ENCODE measurements around the gene MYO10. TPM values are rescaled to one million over a fixed set of nuclear protein-coding genes. Genes with fewer than 3 reads are reported as not detected.

The MYO10 gene
- total RNA-seq, 1 experiment from 2014 or later: 89.8 TPM

DNA sequence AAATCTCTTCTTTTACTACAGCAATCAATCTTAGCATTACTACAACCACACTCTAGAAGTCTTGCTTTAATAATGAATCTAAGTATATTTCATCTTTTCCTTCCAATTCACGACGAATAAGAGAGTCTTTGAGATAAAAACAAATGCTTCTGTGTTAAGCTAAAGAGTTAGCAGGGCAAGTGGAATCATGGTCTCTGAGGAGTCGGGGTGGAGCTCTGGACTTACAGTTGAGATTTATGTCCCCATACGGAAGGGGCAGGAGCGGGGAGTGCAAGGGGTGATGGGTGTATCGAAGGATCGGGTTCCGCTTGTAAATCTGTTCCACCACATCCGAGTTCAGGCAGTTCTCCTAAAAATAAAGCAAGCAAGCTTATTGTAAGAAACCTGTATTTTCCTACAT, 260.3 kb downstream of the MYO10 start:
- peaks cover 86% of the 10 kb centered on the region for H3K36me3 Mint-ChIP-seq
- H3K9me3 Mint-ChIP-seq: no peaks in the 10 kb centered on the region
- ATAC-seq (no peak), DNase-seq (ENCODE audit: low spot score) (no peak)
- no peaks in the 10 kb centered on the region for H3K27me3 Mint-ChIP-seq (ENCODE audit: low read depth)
- no peak overlapping the region for H3K4me3 Mint-ChIP-seq
- ChIA-PET CTCF (interaction anchor here (1.1 kb wide), 1 partner anchor 15 kb away, joined by 3 read pairs; no protein-coding TSS in a partner anchor), POLR2A (no interaction called here)
- peak overlapping the region; percentile 43; the same call in 1 of the 2 replicates for H3K27ac Mint-ChIP-seq
- no peak for TF ChIP-seq FOXJ3 (CRISPR knock-in tag; IDR thresholded peaks at IDR 0.05; ENCODE audit: borderline replicate concordance)
- TF ChIP-seq, protein P1, sequence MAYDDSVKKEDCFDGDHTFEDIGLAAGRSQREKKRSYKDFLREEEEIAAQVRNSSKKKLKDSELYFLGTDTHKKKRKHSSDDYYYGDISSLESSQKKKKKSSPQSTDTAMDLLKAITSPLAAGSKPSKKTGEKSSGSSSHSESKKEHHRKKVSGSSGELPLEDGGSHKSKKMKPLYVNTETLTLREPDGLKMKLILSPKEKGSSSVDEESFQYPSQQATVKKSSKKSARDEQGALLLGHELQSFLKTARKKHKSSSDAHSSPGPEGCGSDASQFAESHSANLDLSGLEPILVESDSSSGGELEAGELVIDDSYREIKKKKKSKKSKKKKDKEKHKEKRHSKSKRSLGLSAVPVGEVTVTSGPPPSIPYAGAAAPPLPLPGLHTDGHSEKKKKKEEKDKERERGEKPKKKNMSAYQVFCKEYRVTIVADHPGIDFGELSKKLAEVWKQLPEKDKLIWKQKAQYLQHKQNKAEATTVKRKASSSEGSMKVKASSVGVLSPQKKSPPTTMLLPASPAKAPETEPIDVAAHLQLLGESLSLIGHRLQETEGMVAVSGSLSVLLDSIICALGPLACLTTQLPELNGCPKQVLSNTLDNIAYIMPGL (CRISPR knock-in tag; IDR thresholded peaks at IDR 0.05): no peak
- no peak for TF ChIP-seq ZNF671 (CRISPR knock-in tag; IDR thresholded peaks at IDR 0.05)
- no peak for TF ChIP-seq JUN (CRISPR knock-in tag; IDR thresholded peaks at IDR 0.05)
- TF ChIP-seq, protein P2, sequence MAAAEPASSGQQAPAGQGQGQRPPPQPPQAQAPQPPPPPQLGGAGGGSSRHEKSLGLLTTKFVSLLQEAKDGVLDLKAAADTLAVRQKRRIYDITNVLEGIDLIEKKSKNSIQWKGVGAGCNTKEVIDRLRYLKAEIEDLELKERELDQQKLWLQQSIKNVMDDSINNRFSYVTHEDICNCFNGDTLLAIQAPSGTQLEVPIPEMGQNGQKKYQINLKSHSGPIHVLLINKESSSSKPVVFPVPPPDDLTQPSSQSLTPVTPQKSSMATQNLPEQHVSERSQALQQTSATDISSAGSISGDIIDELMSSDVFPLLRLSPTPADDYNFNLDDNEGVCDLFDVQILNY (CRISPR knock-in tag; IDR thresholded peaks at IDR 0.05): no peak
- no peak for TF ChIP-seq EMX1 (CRISPR knock-in tag; IDR thresholded peaks at IDR 0.05)
- TF ChIP-seq, protein P3, sequence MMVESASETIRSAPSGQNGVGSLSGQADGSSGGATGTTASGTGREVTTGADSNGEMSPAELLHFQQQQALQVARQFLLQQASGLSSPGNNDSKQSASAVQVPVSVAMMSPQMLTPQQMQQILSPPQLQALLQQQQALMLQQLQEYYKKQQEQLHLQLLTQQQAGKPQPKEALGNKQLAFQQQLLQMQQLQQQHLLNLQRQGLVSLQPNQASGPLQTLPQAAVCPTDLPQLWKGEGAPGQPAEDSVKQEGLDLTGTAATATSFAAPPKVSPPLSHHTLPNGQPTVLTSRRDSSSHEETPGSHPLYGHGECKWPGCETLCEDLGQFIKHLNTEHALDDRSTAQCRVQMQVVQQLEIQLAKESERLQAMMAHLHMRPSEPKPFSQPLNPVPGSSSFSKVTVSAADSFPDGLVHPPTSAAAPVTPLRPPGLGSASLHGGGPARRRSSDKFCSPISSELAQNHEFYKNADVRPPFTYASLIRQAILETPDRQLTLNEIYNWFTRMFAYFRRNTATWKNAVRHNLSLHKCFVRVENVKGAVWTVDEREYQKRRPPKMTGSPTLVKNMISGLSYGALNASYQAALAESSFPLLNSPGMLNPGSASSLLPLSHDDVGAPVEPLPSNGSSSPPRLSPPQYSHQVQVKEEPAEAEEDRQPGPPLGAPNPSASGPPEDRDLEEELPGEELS (CRISPR knock-in tag; IDR thresholded peaks at IDR 0.05): no peak
- TF ChIP-seq ELF4 (CRISPR knock-in tag; IDR thresholded peaks at IDR 0.05; ENCODE audit: low read depth): no peak
- no peak for TF ChIP-seq ZNF317 (CRISPR knock-in tag; IDR thresholded peaks at IDR 0.05; ENCODE audit: borderline replicate concordance, low read depth)
- no peak for TF ChIP-seq NR3C1 (CRISPR knock-in tag; conservative IDR thresholded peaks at IDR 0.05; ENCODE audit: low read depth)
- no peak for TF ChIP-seq CBFB (CRISPR knock-in tag; IDR thresholded peaks at IDR 0.05; ENCODE audit: low read depth)
- no peak for TF ChIP-seq HMGA2 (CRISPR knock-in tag; IDR thresholded peaks at IDR 0.05)
- H3K4me1 Mint-ChIP-seq: no peaks in the 10 kb centered on the region

DNA sequence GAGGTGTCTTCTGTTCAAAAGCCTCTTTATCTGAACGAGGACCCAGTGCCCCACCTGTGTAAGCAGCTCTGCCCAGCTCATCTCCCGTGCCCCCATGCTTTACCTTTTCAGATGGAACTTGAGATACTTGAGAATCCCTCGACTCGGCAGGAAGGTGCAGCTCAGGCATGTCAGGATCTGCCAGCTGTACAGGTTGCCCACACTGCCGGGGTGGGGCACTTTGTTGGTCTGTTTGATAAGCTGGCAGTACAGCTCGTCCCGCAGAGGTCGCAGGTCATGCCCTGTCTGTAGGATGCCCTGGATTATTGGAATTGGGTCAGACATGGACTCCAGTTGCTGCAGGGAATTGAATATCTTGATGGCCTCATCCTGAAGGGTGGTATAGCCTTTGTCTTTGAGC, 261.3 kb downstream of the MYO10 start:
- Mint-ChIP-seq H3K4me3 (no peak overlapping the region), H3K36me3 (peaks cover 86% of the 10 kb centered on the region), H3K4me1 (no peaks in the 10 kb centered on the region), H3K27me3 (ENCODE audit: low read depth) (no peaks in the 10 kb centered on the region), H3K9me3 (no peaks in the 10 kb centered on the region), H3K27ac (peak overlapping the region; percentile 18; the same call in 1 of the 2 replicates)
- TF ChIP-seq, protein P4, sequence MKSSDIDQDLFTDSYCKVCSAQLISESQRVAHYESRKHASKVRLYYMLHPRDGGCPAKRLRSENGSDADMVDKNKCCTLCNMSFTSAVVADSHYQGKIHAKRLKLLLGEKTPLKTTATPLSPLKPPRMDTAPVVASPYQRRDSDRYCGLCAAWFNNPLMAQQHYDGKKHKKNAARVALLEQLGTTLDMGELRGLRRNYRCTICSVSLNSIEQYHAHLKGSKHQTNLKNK (CRISPR knock-in tag; IDR thresholded peaks at IDR 0.05): no peak
- TF ChIP-seq ZNF219 (CRISPR knock-in tag; IDR thresholded peaks at IDR 0.05; ENCODE audit: borderline replicate concordance) (no peak), TEAD4 (CRISPR knock-in tag; IDR thresholded peaks at IDR 0.05) (no peak)
- DNase-seq (ENCODE audit: low spot score) (no peak), ATAC-seq (no peak)
- CTCF ChIA-PET: interaction anchor here (0.7 kb wide), 1 partner anchor 103 kb away, joined by 5 read pairs; no protein-coding TSS in a partner anchor
- POLR2A ChIA-PET: no interaction called here

DNA sequence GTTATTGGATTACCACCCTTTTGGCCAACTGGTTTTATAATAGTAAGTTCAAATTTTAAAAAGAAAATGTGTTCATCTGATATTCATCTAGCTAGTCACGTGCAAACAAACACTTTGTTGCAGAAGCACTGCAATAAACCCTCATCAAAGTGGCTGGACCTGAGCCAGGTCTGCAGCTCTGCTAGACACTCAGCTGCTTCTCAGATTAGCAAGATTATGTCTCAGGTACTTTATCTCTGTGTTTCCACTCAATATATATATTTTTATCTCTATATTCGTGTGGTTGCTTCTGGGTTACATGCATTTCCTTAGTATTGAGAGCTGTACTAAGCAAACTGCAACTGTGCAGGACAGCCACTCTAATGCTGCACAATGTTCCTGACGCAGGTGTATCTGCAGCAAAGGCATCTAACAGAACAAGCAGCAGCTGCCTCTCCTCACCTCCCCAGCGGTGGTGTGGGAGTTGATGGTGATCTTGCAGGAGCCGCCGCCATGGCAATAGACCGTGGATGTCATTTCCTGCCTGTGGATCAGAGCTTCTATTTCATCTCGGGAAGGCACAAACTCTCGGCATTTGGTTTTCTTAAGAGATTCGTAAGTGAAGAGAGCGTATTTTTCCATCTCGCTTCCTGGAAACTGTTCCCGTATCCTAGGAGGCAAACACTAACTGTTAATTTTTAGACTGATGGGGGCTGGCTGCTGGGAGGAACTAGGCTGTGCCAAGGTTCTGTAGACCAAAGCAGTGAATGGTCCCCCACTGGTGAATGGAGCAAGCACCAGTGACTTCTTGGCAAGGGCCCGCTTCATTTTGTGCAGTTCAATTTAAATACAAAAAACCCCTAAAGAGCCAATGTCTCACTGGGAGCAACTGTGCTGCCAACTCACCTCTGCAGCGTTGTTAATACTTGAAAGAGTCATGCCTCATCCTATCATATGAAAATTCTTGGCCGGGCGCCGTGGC, 262.6 kb downstream of the MYO10 start:
- no peak overlapping the region for H3K4me3 Mint-ChIP-seq
- TF ChIP-seq, protein P1 (CRISPR knock-in tag; IDR thresholded peaks at IDR 0.05): no peak
- no peak for TF ChIP-seq RELA (CRISPR knock-in tag; IDR thresholded peaks at IDR 0.05; ENCODE audit: borderline replicate concordance)
- POLR2A ChIA-PET: interaction anchor here (0.6 kb wide), 1 partner anchor 14 kb away, joined by 5 read pairs; no protein-coding TSS in a partner anchor
- H3K36me3 Mint-ChIP-seq: peaks cover 83% of the 10 kb centered on the region
- H3K27ac Mint-ChIP-seq: no peak overlapping the region
- CTCF ChIA-PET: interaction anchor here (0.8 kb wide), 1 partner anchor 114 kb away, joined by 3 read pairs; no protein-coding TSS in a partner anchor
- ATAC-seq: no peak
- no peaks in the 10 kb centered on the region for H3K9me3 Mint-ChIP-seq
- no peaks in the 10 kb centered on the region for H3K4me1 Mint-ChIP-seq
- no peak for DNase-seq (ENCODE audit: low spot score)
- no peaks in the 10 kb centered on the region for H3K27me3 Mint-ChIP-seq (ENCODE audit: low read depth)
